ENCODE data around the gene ZNF423.

The ZNF423 gene

GRCh38 chr16:49716339-49716934 lies 139.5 kb downstream of the ZNF423 start:
- no peak for DNase-seq

GRCh38 chr16:49713770-49714169 lies 142.1 kb downstream of the ZNF423 start:
- DNase-seq: no peak

- no peak for DNase-seq
These were observed 143.4 kb downstream of the ZNF423 start for GRCh38 chr16:49712542-49712941.

- DNase-seq: no peak
These were observed 143.8 kb downstream of the ZNF423 start for GRCh38 chr16:49712106-49712505.

- DNase-seq: no peak
These were observed 146.9 kb downstream of the ZNF423 start for GRCh38 chr16:49709057-49709456.

- DNase-seq: no peak
These were observed 147.4 kb downstream of the ZNF423 start for GRCh38 chr16:49708491-49708890.

GRCh38 chr16:49706620-49707355 lies 149.1 kb downstream of the ZNF423 start:
- DNase-seq: no peak

- DNase-seq: no peak
These were observed 151.2 kb downstream of the ZNF423 start for GRCh38 chr16:49704586-49705155.

- DNase-seq: no peak
These were observed 152.4 kb downstream of the ZNF423 start for GRCh38 chr16:49703483-49703882.

- DNase-seq: no peak
These were observed 154.0 kb downstream of the ZNF423 start for GRCh38 chr16:49701789-49702494.

GRCh38 chr16:49701065-49701685 lies 154.7 kb downstream of the ZNF423 start:
- no peak for DNase-seq

- no peak for DNase-seq
These were observed 155.5 kb downstream of the ZNF423 start for GRCh38 chr16:49700251-49701064.

- no peak for DNase-seq
These were observed 156.1 kb downstream of the ZNF423 start for GRCh38 chr16:49699841-49700175.

- DNase-seq: no peak
These were observed 156.7 kb downstream of the ZNF423 start for GRCh38 chr16:49698931-49699840.

GRCh38 chr16:49698453-49698815 lies 157.5 kb downstream of the ZNF423 start:
- no peak for DNase-seq

- DNase-seq: no peak
These were observed 158.1 kb downstream of the ZNF423 start for GRCh38 chr16:49697631-49698452.

- DNase-seq: no peak
These were observed 159.4 kb downstream of the ZNF423 start for GRCh38 chr16:49696414-49697101.

- DNase-seq: no peak
These were observed 160.0 kb downstream of the ZNF423 start for GRCh38 chr16:49695782-49696413.

GRCh38 chr16:49693445-49693844 lies 162.5 kb downstream of the ZNF423 start:
- no peak for DNase-seq
